IMR-90 (cell line): ENCODE results near the gene UGGT1. TPM values are rescaled to one million over a fixed set of nuclear protein-coding genes. Genes with fewer than 3 reads are reported as not detected.
A peak's percentile ranks its signal among the peaks of the same experiment; 100 is the strongest.

Experiments used
- ATAC-seq: fragments of 200-7000 bp; cut with Tn5 transposase; 2 replicates; pipeline ENCODE4 v1.9.1; 2020; ENCODE audit warnings: low read depth, mild to moderate bottlenecking, moderate library complexity
- BruUV-seq: library from RNA; stranded (reverse); fragments of 400-500 nt; replicated peaks from 2 replicates; lab custom pipeline; 2021; lab: Mats Ljungman, UMichigan
- CTCF ChIA-PET: fragments of 300-600 bp; formaldehyde crosslinking; extraction: SDS; loops from one replicate; lab custom pipeline; 2021; ENCODE audit warnings: antibody characterized with exemption; lab: Yijun Ruan, JAX
- POLR2A ChIA-PET: fragments of 300-600 bp; sonication (Branson Sonifier 250); formaldehyde crosslinking; loops from one replicate; lab custom pipeline; 2022; ENCODE audit warnings: antibody characterized with exemption; ENCODE audit not compliant: unreplicated experiment; lab: Charles Lee
- DNase-seq: peaks from one replicate; pipeline ENCODE4 v3.0.0; 2013
- H2AFZ ChIP-seq: replicated peaks from 2 replicates; pipeline ENCODE3; 2013; ENCODE audit warnings: low read length, mild to moderate bottlenecking; ENCODE audit not compliant: poor library complexity
- H2AK5ac ChIP-seq: 2 replicates; pipeline ENCODE4 v1.6.1; 2013; ENCODE audit warnings: low read depth, low read length, inconsistent platforms
- H2AK9ac ChIP-seq: replicated peaks from 2 replicates; pipeline ENCODE3; 2013; ENCODE audit warnings: mild to moderate bottlenecking, low read depth, low read length, moderate library complexity; ENCODE audit not compliant: poor library complexity
- H2BK120ac ChIP-seq: 2 replicates; pipeline ENCODE4 v1.6.1; 2013; ENCODE audit warnings: low read depth, low read length, inconsistent platforms
- H2BK15ac ChIP-seq: 3 replicates; pipeline ENCODE4 v1.6.1; 2013; ENCODE audit warnings: low read depth, low read length, inconsistent platforms
- H2BK20ac ChIP-seq: 2 replicates; pipeline ENCODE4 v1.6.1; 2013; ENCODE audit warnings: low read depth, mild to moderate bottlenecking, inconsistent platforms, low read length, moderate library complexity
- H2BK5ac ChIP-seq: 2 replicates; pipeline ENCODE4 v1.6.1; 2013; ENCODE audit warnings: mild to moderate bottlenecking, low read depth, low read length, inconsistent platforms; ENCODE audit not compliant: poor library complexity, severe bottlenecking
- H3K14ac ChIP-seq: replicated peaks from 2 replicates; pipeline ENCODE4 v1.6.1; 2013; ENCODE audit warnings: low read depth, low read length, inconsistent platforms
- H3K18ac ChIP-seq: 2 replicates; pipeline ENCODE4 v1.6.1; 2013; ENCODE audit warnings: low read depth, low read length, control low read depth
- H3K23ac ChIP-seq: 2 replicates; pipeline ENCODE4 v1.6.1; 2013; ENCODE audit warnings: low read depth, low read length, inconsistent platforms
- H3K27ac ChIP-seq: 2 replicates; pipeline ENCODE4 v1.5.1; 2013; ENCODE audit warnings: mild to moderate bottlenecking, control low read depth, low read length; ENCODE audit not compliant: insufficient read depth
- H3K27me3 ChIP-seq: 2 replicates; pipeline ENCODE4 v1.6.1; 2013; ENCODE audit warnings: low read length; ENCODE audit not compliant: control insufficient read depth, insufficient read depth
- H3K36me3 ChIP-seq: 2 replicates; pipeline ENCODE4 v1.6.1; 2013; ENCODE audit warnings: low read length, mixed read lengths; ENCODE audit not compliant: control insufficient read depth, insufficient read depth
- H3K4ac ChIP-seq: 2 replicates; pipeline ENCODE4 v1.6.1; 2013; ENCODE audit warnings: low read depth, low read length, inconsistent platforms
- H3K4me1 ChIP-seq: 2 replicates; pipeline ENCODE4 v1.6.1; 2013; ENCODE audit warnings: low read length, mixed read lengths; ENCODE audit not compliant: control insufficient read depth, insufficient read depth
- H3K4me2 ChIP-seq: 2 replicates; pipeline ENCODE4 v1.6.1; 2013; ENCODE audit warnings: low read depth, mild to moderate bottlenecking, control low read depth, low read length, moderate library complexity
- H3K4me3 ChIP-seq: 2 replicates; pipeline ENCODE4 v1.5.1; 2013; ENCODE audit warnings: low read depth, mild to moderate bottlenecking, control low read depth, low read length, moderate library complexity; ENCODE audit not compliant: insufficient read depth
- H3K56ac ChIP-seq: 2 replicates; pipeline ENCODE4 v1.6.1; 2013; ENCODE audit warnings: low read length, inconsistent platforms; ENCODE audit not compliant: insufficient read depth; ENCODE audit errors: extremely low read depth
- H3K79me1 ChIP-seq, 2 experiments: 2 replicates each; pipeline ENCODE4 v1.6.1; 2013; ENCODE audit warnings: low read length in 2 of 2, inconsistent platforms in 1 of 2, low read depth in 1 of 2
- H3K9ac ChIP-seq: 2 replicates; pipeline ENCODE4 v1.6.1; 2013; ENCODE audit warnings: low read depth, low read length, control low read depth
- H3K9me1 ChIP-seq: 2 replicates; pipeline ENCODE4 v1.6.1; 2013; ENCODE audit warnings: low read length, inconsistent platforms; ENCODE audit not compliant: insufficient read depth
- H3K9me3 ChIP-seq: 2 replicates; pipeline ENCODE4 v1.6.1; 2013; ENCODE audit warnings: low read length; ENCODE audit not compliant: control insufficient read depth, insufficient read depth
- H4K20me1 ChIP-seq: 2 replicates; pipeline ENCODE4 v1.6.1; 2013; ENCODE audit warnings: low read length, inconsistent platforms; ENCODE audit not compliant: insufficient read depth
- H4K5ac ChIP-seq: 2 replicates; pipeline ENCODE4 v1.6.1; 2013; ENCODE audit warnings: mild to moderate bottlenecking, low read depth, low read length, control low read depth
- H4K8ac ChIP-seq, 2 experiments: 2 replicates each; pipeline ENCODE4 v1.6.1; 2013; ENCODE audit warnings: low read depth in 2 of 2, low read length in 2 of 2, control low read depth in 1 of 2, inconsistent platforms in 1 of 2
- H4K91ac ChIP-seq: 2 replicates; pipeline ENCODE4 v1.6.1; 2013; ENCODE audit warnings: low read depth, low read length, inconsistent platforms; ENCODE audit not compliant: insufficient read depth
- CEBPB ChIP-seq: IDR thresholded peaks from 2 replicates; pipeline ENCODE4 v1.6.1; 2012; ENCODE audit warnings: low read depth, low read length, improper control_type of control experiment
- NFE2L2 ChIP-seq: fragments of 150-350 bp; IDR thresholded peaks from 2 replicates; pipeline ENCODE4 v1.6.1; 2016; ENCODE audit warnings: low read depth, mild to moderate bottlenecking, low read length
- USF2 ChIP-seq: fragments of 150-350 bp; IDR thresholded peaks from 2 replicates; pipeline ENCODE4 v1.6.1; 2017; ENCODE audit warnings: mild to moderate bottlenecking, antibody characterized with exemption, low read length, low read depth
- WGBS, 2 experiments: methylation state at CpG; one replicate each; pipeline versions ENCODE4 v1.1.5 to v1.1.7; 2013; ENCODE audit warnings: missing lambda C conversion rate in 2 of 2; ENCODE audit not compliant: insufficient read length in 1 of 2; ENCODE audit errors: extremely low coverage in 2 of 2; 5-methylcytosine and 5-hydroxymethylcytosine counted together
- dilution Hi-C: fragments of 300-500 bp; cut with HindIII; formaldehyde crosslinking; loops from one replicate; pipeline ENCODE4 v1.14.3; 2018; ENCODE audit warnings: low sequenced_read_pairs; ENCODE audit not compliant: unreplicated experiment
- in situ Hi-C: fragments of 300-500 bp; cut with MboI; formaldehyde crosslinking; loops from 3 replicates; pipeline ENCODE4 v1.14.3; 2019; ENCODE audit warnings: low sequenced_read_pairs, inconsistent platforms, mixed read lengths
- intact Hi-C: fragments of 100-400 bp; cut with micrococcal nuclease; formaldehyde crosslinking; loops from 2 replicates; pipeline ENCODE4 v1.10.0; 2022
- polyA plus RNA-seq, 3 experiments: library from polyadenylated mRNA; depleted of rRNA; stranded (reverse); fragments of >200 nt; gene quantifications; 2 replicates each; pipeline ENCODE4 v1.2.3, GENCODE V29; 2012; ENCODE audit warnings: low replicate concordance in 1 of 3
- total RNA-seq: library from RNA; depleted of rRNA; stranded (reverse); fragments of >200 nt; gene quantifications from 2 replicates; pipeline ENCODE4 v1.2.3, GENCODE V29; 2012

Gene UGGT1
- total and polyA plus RNA-seq, 2 of the 4 experiments (the other 2 are of a cell fraction), result 26.1 to 71.3 TPM

DNA sequence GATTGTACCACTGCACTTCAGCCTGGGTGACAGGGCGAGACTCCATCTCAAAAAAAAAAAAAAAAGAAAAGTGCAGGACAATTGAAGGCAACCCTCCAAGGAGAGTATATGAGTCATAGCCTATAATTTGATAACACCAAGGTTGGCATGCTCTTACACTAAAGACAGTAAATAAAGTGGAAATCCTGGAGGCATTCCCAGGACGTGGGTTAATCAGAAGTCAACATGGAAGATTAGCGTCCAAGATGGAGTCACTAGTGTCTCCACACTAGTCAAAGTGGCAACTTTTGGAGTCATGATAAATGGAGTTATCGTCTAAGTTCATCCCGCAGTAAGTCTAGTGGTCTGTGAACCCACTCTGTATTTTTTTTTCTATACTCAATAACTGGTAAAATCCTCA is 21.2 kb upstream of the UGGT1 start:
- peak; percentile 42 for ATAC-seq
- no peak overlapping the region for H4K91ac ChIP-seq
- H3K9ac ChIP-seq, result no peak overlapping the region
- no peak overlapping the region for H3K4me3 ChIP-seq
- H3K18ac ChIP-seq, result no peak overlapping the region
- intact Hi-C loops, result loop anchor here (10.0 kb wide), 2 partner anchors 245 to 685 kb away; partner anchors contain the start of gene HS6ST1
- no peak overlapping the region for H3K4ac ChIP-seq
- ChIA-PET CTCF (no interaction called here), POLR2A (no interaction called here)
- H3K14ac ChIP-seq, result no peak overlapping the region
- no peaks in the 10 kb centered on the region for H3K4me1 ChIP-seq
- H4K20me1 ChIP-seq, result no peaks in the 10 kb centered on the region
- no peak overlapping the region for H2AK5ac ChIP-seq
- H3K9me1 ChIP-seq, result no peaks in the 10 kb centered on the region
- H2BK15ac ChIP-seq, result no peak overlapping the region
- no peaks in the 10 kb centered on the region for H3K79me1 ChIP-seq
- no peak overlapping the region for H4K5ac ChIP-seq
- no peak overlapping the region for H2BK20ac ChIP-seq
- in situ Hi-C loops, result loop anchor here (10.0 to 25.0 kb wide), 2 partner anchors 668 to 1785 kb away; no protein-coding TSS in a partner anchor
- H3K9me3 ChIP-seq, result no peaks in the 10 kb centered on the region
- no peak overlapping the region for H2BK120ac ChIP-seq
- TF ChIP-seq NFE2L2 (no peak), CEBPB (no peak), USF2 (no peak)
- no peak overlapping the region for H4K8ac ChIP-seq
- WGBS, 2 experiments, result no CpG with 5 or more reads among the region's 5 CpGs
- no peak overlapping the region for H2AK9ac ChIP-seq
- H3K4me2 ChIP-seq, result no peak overlapping the region
- dilution Hi-C loops, result no loop called here
- H2AFZ ChIP-seq, result no peak overlapping the region
- no peak overlapping the region for H3K27ac ChIP-seq
- no peak overlapping the region for H3K23ac ChIP-seq
- DNase-seq, result peak; percentile 59
- H3K56ac ChIP-seq, result no peak overlapping the region
- 0 out of 2 replicates have a peak, but pooled peaks cover 2% of the 10 kb centered on the region for H3K27me3 ChIP-seq
- no TSS peak for BruUV-seq
- no peaks in the 10 kb centered on the region for H3K36me3 ChIP-seq
- H2BK5ac ChIP-seq, result no peak overlapping the region
